ENCODE data around the gene FAM24B.
"Not testable (repeated sequence)": the region's sequence is repeated elsewhere in the genome, so short reads cannot be mapped to it uniquely, and the experiment has no call there.

The FAM24B gene

GRCh38 chr10:122866757-122867482, 12.5 kb downstream of the FAM24B start:
- not testable (repeated sequence) for H3K27ac Mint-ChIP-seq

GRCh38 chr10:122864901-122865300, 14.5 kb downstream of the FAM24B start:
- Mint-ChIP-seq H3K27ac (no peak overlapping the region), H3K9me3 (peaks cover 11% of the 10 kb centered on the region), H3K4me1 (ENCODE audit: low read depth) (peaks cover 16% of the 10 kb centered on the region), H3K36me3 (ENCODE audit: low read depth) (peaks cover 16% of the 10 kb centered on the region), H3K27me3 (ENCODE audit: low read depth) (no peaks in the 10 kb centered on the region), H3K4me3 (no peak overlapping the region)

More at GRCh38 chr10:122866757-122867482, 12.5 kb downstream of the FAM24B start:
- Mint-ChIP-seq H3K4me1 (ENCODE audit: low read depth) (peaks cover 13% of the 10 kb centered on the region), H3K9me3 (peaks cover 14% of the 10 kb centered on the region), H3K36me3 (ENCODE audit: low read depth) (peaks cover 25% of the 10 kb centered on the region)
- H3K4me3 Mint-ChIP-seq; H3K27me3 Mint-ChIP-seq (ENCODE audit: low read depth): not testable (repeated sequence)

GRCh38 chr10:122864194-122864592, 15.2 kb downstream of the FAM24B start:
- H3K27me3 Mint-ChIP-seq (ENCODE audit: low read depth) = no peaks in the 10 kb centered on the region
- H3K27ac Mint-ChIP-seq = no peak overlapping the region
- peaks cover 14% of the 10 kb centered on the region for H3K36me3 Mint-ChIP-seq (ENCODE audit: low read depth)
- H3K4me1 Mint-ChIP-seq (ENCODE audit: low read depth) = peaks cover 12% of the 10 kb centered on the region
- no peak overlapping the region for H3K4me3 Mint-ChIP-seq
- peaks cover 4% of the 10 kb centered on the region for H3K9me3 Mint-ChIP-seq

GRCh38 chr10:122863216-122864193, 15.9 kb downstream of the FAM24B start:
- Mint-ChIP-seq H3K36me3 (ENCODE audit: low read depth) (peaks cover 16% of the 10 kb centered on the region), H3K9me3 (peaks cover 4% of the 10 kb centered on the region), H3K4me1 (ENCODE audit: low read depth) (peaks cover 12% of the 10 kb centered on the region), H3K4me3 (no peak overlapping the region), H3K27me3 (ENCODE audit: low read depth) (no peaks in the 10 kb centered on the region), H3K27ac (no peak overlapping the region)

- Mint-ChIP-seq H3K9me3 (no peaks in the 10 kb centered on the region), H3K4me1 (ENCODE audit: low read depth) (peaks cover 12% of the 10 kb centered on the region), H3K27ac (no peak overlapping the region), H3K4me3 (no peak overlapping the region), H3K36me3 (ENCODE audit: low read depth) (peaks cover 11% of the 10 kb centered on the region), H3K27me3 (ENCODE audit: low read depth) (no peaks in the 10 kb centered on the region)
These were observed 17.6 kb downstream of the FAM24B start for GRCh38 chr10:122861711-122862161.

- Mint-ChIP-seq H3K27ac (no peak overlapping the region), H3K4me3 (no peak overlapping the region), H3K4me1 (ENCODE audit: low read depth) (peaks cover 23% of the 10 kb centered on the region), H3K9me3 (no peaks in the 10 kb centered on the region), H3K27me3 (ENCODE audit: low read depth) (no peaks in the 10 kb centered on the region), H3K36me3 (ENCODE audit: low read depth) (peaks cover 20% of the 10 kb centered on the region)
These were observed 19.9 kb downstream of the FAM24B start for GRCh38 chr10:122859527-122859926.

GRCh38 chr10:122858042-122858441, 21.3 kb downstream of the FAM24B start:
- H3K36me3 Mint-ChIP-seq (ENCODE audit: low read depth) = peaks cover 25% of the 10 kb centered on the region
- H3K27ac Mint-ChIP-seq; H3K4me3 Mint-ChIP-seq; H3K9me3 Mint-ChIP-seq; H3K27me3 Mint-ChIP-seq (ENCODE audit: low read depth): not testable (repeated sequence)
- peaks cover 38% of the 10 kb centered on the region for H3K4me1 Mint-ChIP-seq (ENCODE audit: low read depth)

GRCh38 chr10:122856902-122857301, 22.5 kb downstream of the FAM24B start:
- H3K27me3 Mint-ChIP-seq (ENCODE audit: low read depth) = no peaks in the 10 kb centered on the region
- no peaks in the 10 kb centered on the region for H3K9me3 Mint-ChIP-seq
- peaks cover 38% of the 10 kb centered on the region for H3K4me1 Mint-ChIP-seq (ENCODE audit: low read depth)
- no peak overlapping the region for H3K27ac Mint-ChIP-seq
- no peak overlapping the region for H3K4me3 Mint-ChIP-seq
- peaks cover 26% of the 10 kb centered on the region for H3K36me3 Mint-ChIP-seq (ENCODE audit: low read depth)

GRCh38 chr10:122855745-122856144, 23.6 kb downstream of the FAM24B start:
- no peak overlapping the region for H3K27ac Mint-ChIP-seq
- H3K9me3 Mint-ChIP-seq = no peaks in the 10 kb centered on the region
- H3K27me3 Mint-ChIP-seq (ENCODE audit: low read depth) = no peaks in the 10 kb centered on the region
- H3K4me1 Mint-ChIP-seq (ENCODE audit: low read depth) = peaks cover 35% of the 10 kb centered on the region
- H3K4me3 Mint-ChIP-seq = no peak overlapping the region
- peaks cover 31% of the 10 kb centered on the region for H3K36me3 Mint-ChIP-seq (ENCODE audit: low read depth)

- Mint-ChIP-seq H3K4me3 (no peak overlapping the region), H3K27me3 (ENCODE audit: low read depth) (no peaks in the 10 kb centered on the region), H3K27ac (no peak overlapping the region), H3K4me1 (ENCODE audit: low read depth) (peaks cover 39% of the 10 kb centered on the region), H3K36me3 (ENCODE audit: low read depth) (peaks cover 39% of the 10 kb centered on the region), H3K9me3 (no peaks in the 10 kb centered on the region)
These were observed 24.7 kb downstream of the FAM24B start for GRCh38 chr10:122854648-122855047.

GRCh38 chr10:122853665-122854313, 25.6 kb downstream of the FAM24B start:
- H3K9me3 Mint-ChIP-seq = no peaks in the 10 kb centered on the region

GRCh38 chr10:122852261-122852660, 27.1 kb downstream of the FAM24B start:
- Mint-ChIP-seq H3K27ac (no peak overlapping the region), H3K9me3 (no peaks in the 10 kb centered on the region), H3K4me1 (ENCODE audit: low read depth) (peaks cover 47% of the 10 kb centered on the region), H3K36me3 (ENCODE audit: low read depth) (peaks cover 39% of the 10 kb centered on the region), H3K27me3 (ENCODE audit: low read depth) (no peaks in the 10 kb centered on the region), H3K4me3 (no peak overlapping the region)

More at GRCh38 chr10:122853665-122854313, 25.6 kb downstream of the FAM24B start:
- peaks cover 34% of the 10 kb centered on the region for H3K36me3 Mint-ChIP-seq (ENCODE audit: low read depth)
- no peak overlapping the region for H3K4me3 Mint-ChIP-seq
- H3K27ac Mint-ChIP-seq = peak overlapping the region; percentile 50
- peaks cover 40% of the 10 kb centered on the region for H3K4me1 Mint-ChIP-seq (ENCODE audit: low read depth)
- H3K27me3 Mint-ChIP-seq (ENCODE audit: low read depth) = no peaks in the 10 kb centered on the region

GRCh38 chr10:122850705-122851640, 28.4 kb downstream of the FAM24B start:
- Mint-ChIP-seq H3K4me1 (ENCODE audit: low read depth) (peaks cover 43% of the 10 kb centered on the region), H3K4me3 (no peak overlapping the region), H3K27me3 (ENCODE audit: low read depth) (no peaks in the 10 kb centered on the region), H3K36me3 (ENCODE audit: low read depth) (peaks cover 45% of the 10 kb centered on the region), H3K27ac (no peak overlapping the region), H3K9me3 (no peaks in the 10 kb centered on the region)
